Ishikawa (cell line): ENCODE measurements around the gene S100A6.

Experiments used
- CEBPB ChIP-seq: IDR thresholded peaks from 2 replicates; pipeline ENCODE4 v1.6.1; 2012
- CREB1 ChIP-seq: IDR thresholded peaks from 2 replicates; pipeline ENCODE4 v1.6.1; 2012; ENCODE audit warnings: low read depth
- EGR1 ChIP-seq: IDR thresholded peaks from 2 replicates; pipeline ENCODE4 v1.6.1; 2012
- EP300 ChIP-seq: IDR thresholded peaks from 2 replicates; pipeline ENCODE4 v1.6.1; 2012; ENCODE audit warnings: borderline replicate concordance
- FOXM1 ChIP-seq: IDR thresholded peaks from 2 replicates; pipeline ENCODE4 v1.6.1; 2012; ENCODE audit warnings: low read depth, borderline replicate concordance
- NFIC ChIP-seq: IDR thresholded peaks from 2 replicates; pipeline ENCODE4 v1.6.1; 2012
- RAD21 ChIP-seq: IDR thresholded peaks from 2 replicates; pipeline ENCODE4 v1.6.1; 2012; ENCODE audit warnings: low read depth
- REST ChIP-seq: IDR thresholded peaks from 2 replicates; pipeline ENCODE4 v1.6.1; 2012; ENCODE audit warnings: low read depth, mild to moderate bottlenecking
- TAF1 ChIP-seq: IDR thresholded peaks from 2 replicates; pipeline ENCODE4 v1.6.1; 2012; ENCODE audit warnings: low read depth, mild to moderate bottlenecking
- TCF12 ChIP-seq: IDR thresholded peaks from 2 replicates; pipeline ENCODE4 v1.6.1; 2012; ENCODE audit warnings: low read depth
- TEAD4 ChIP-seq: IDR thresholded peaks from 2 replicates; pipeline ENCODE4 v1.6.1; 2012
- YY1 ChIP-seq: IDR thresholded peaks from 2 replicates; pipeline ENCODE4 v1.6.1; 2012; ENCODE audit warnings: low read depth
- ZBTB7A ChIP-seq: IDR thresholded peaks from 2 replicates; pipeline ENCODE4 v1.6.1; 2012; ENCODE audit warnings: low read depth
- TF ChIP-seq, protein P1 (sequence below): IDR thresholded peaks from 2 replicates; pipeline ENCODE4 v1.6.1; 2012
- TF ChIP-seq, protein P2 (sequence below): IDR thresholded peaks from 2 replicates; pipeline ENCODE4 v1.6.1; 2012

Gene S100A6

DNA sequence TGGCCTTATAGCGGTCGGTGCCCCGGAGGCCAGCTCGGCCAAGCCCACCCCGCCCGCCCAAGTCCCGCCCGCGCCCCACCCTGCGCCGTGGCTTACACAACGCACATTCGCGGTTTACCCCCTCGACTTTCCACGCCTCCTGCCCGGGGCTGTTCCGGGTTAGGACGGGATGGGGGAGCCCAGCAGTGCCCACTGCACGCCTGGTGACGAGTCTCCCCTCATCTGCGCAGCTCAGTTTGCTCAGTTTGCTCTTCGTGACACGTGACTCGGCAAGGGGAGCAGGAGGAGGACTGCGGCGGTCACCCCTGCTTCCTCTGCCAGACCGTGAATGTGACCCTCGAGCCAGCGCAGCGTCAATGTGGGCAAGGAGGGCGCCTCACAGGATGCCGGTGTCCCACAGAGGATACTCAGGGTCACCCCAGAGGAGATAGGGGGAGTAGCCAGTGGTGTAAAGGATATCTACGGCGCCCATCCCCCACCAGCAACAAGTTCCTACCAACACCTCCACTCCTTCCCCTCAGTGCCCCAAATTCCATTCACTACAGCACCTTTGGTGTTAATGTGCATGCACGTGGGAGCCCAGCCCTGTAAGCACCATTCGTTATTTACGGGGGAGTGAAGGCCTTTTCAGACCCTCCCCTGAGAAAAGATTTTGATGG lies 350 bp upstream of the S100A6 start:
- TF ChIP-seq, protein P1, sequence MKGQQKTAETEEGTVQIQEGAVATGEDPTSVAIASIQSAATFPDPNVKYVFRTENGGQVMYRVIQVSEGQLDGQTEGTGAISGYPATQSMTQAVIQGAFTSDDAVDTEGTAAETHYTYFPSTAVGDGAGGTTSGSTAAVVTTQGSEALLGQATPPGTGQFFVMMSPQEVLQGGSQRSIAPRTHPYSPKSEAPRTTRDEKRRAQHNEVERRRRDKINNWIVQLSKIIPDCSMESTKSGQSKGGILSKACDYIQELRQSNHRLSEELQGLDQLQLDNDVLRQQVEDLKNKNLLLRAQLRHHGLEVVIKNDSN: peak; percentile 92
- no peak; the same call in 1 of the 2 replicates for TF ChIP-seq TCF12
- TF ChIP-seq, protein P2, sequence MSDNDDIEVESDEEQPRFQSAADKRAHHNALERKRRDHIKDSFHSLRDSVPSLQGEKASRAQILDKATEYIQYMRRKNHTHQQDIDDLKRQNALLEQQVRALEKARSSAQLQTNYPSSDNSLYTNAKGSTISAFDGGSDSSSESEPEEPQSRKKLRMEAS: peak; percentile 83
- TF ChIP-seq TEAD4: no peak
- TF ChIP-seq REST: no peak
- no peak for TF ChIP-seq EGR1
- TF ChIP-seq RAD21: no peak
- TF ChIP-seq CREB1: no peak
- TF ChIP-seq FOXM1: no peak
- peak; percentile 41 for TF ChIP-seq CEBPB
- TF ChIP-seq TAF1: no peak; the same call in none of the 2 replicates
- TF ChIP-seq EP300: no peak
- TF ChIP-seq NFIC: no peak
- peak; percentile 70; the same call in 1 of the 2 replicates for TF ChIP-seq ZBTB7A
- peak; percentile 10; the same call in 1 of the 2 replicates for TF ChIP-seq YY1

DNA sequence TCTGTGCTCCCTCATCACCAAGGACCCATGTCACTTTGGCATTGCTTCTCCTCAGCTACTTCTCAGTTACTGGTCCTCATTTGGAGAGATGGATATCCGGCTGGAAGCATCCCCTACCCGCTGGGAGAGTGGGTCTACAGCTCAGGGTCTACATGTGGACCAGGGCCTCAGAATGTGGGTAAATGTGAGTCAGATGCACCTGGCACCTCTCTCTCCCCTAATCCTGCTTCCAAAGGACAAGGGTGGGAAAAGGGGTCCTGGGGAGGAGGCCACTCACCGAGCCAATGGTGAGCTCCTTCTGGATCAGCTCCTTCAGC lies 908 bp downstream of the S100A6 start:
- no peak for TF ChIP-seq FOXM1
- no peak for TF ChIP-seq NFIC
- no peak for TF ChIP-seq EGR1
- TF ChIP-seq, protein P1: no peak
- no peak for TF ChIP-seq TAF1
- TF ChIP-seq YY1: no peak
- TF ChIP-seq EP300: no peak
- TF ChIP-seq REST: no peak
- no peak for TF ChIP-seq RAD21
- no peak for TF ChIP-seq CREB1
- no peak for TF ChIP-seq ZBTB7A
- no peak for TF ChIP-seq TCF12
- TF ChIP-seq TEAD4: no peak
- TF ChIP-seq CEBPB: no peak
- TF ChIP-seq, protein P2: no peak

GRCh38 chr1:153534226-153534924 lies 1.4 kb downstream of the S100A6 start:
- no peak for TF ChIP-seq RAD21
- no peak for TF ChIP-seq CEBPB
- TF ChIP-seq, protein P2: no peak
- TF ChIP-seq TCF12: no peak
- TF ChIP-seq ZBTB7A: no peak
- TF ChIP-seq YY1: no peak
- TF ChIP-seq FOXM1: no peak
- TF ChIP-seq NFIC: no peak
- no peak for TF ChIP-seq CREB1
- TF ChIP-seq EP300: no peak
- TF ChIP-seq EGR1: no peak
- no peak for TF ChIP-seq TAF1
- TF ChIP-seq TEAD4: no peak

- TF ChIP-seq NFIC (no peak), TEAD4 (no peak), TCF12 (no peak), TAF1 (no peak), EGR1 (no peak), FOXM1 (no peak), ZBTB7A (no peak), CEBPB (no peak), YY1 (no peak), EP300 (no peak), RAD21 (no peak), CREB1 (no peak), REST (no peak)
- TF ChIP-seq, protein P1: no peak
- TF ChIP-seq, protein P2: no peak
These were observed 2.0 kb downstream of the S100A6 start for GRCh38 chr1:153533689-153534201.
